Mesodermal cell (in vitro differentiated cells): ENCODE results near the gene DERL3.

Experiments used
- H3K27ac ChIP-seq: 2 replicates; pipeline ENCODE4 v1.7.0; 2013; ENCODE audit warnings: mild to moderate bottlenecking, low read depth, low read length, moderate library complexity; ENCODE audit not compliant: severe bottlenecking
- H3K36me3 ChIP-seq: 2 replicates; pipeline ENCODE4 v1.7.1; 2013; ENCODE audit warnings: mild to moderate bottlenecking, low read length, moderate library complexity; ENCODE audit not compliant: control insufficient read depth, insufficient read depth
- H3K4me1 ChIP-seq: one replicate; pipeline ENCODE4 v1.7.1; 2013; ENCODE audit warnings: mild to moderate bottlenecking, low read length; ENCODE audit not compliant: insufficient read depth, control insufficient read depth, poor library complexity, severe bottlenecking
- H3K4me3 ChIP-seq: 2 replicates; pipeline ENCODE4 v1.7.0; 2013; ENCODE audit warnings: low read length, control low read depth, mild to moderate bottlenecking; ENCODE audit not compliant: insufficient read depth, poor library complexity, severe bottlenecking; ENCODE audit errors: extremely low read depth
- H3K9me3 ChIP-seq: 2 replicates; pipeline ENCODE4 v1.7.1; 2013; ENCODE audit warnings: mild to moderate bottlenecking, low read length, moderate library complexity; ENCODE audit not compliant: control insufficient read depth
- WGBS, 2 experiments: methylation state at CpG; one replicate each; pipeline ENCODE4 v1.1.5; 2013; ENCODE audit warnings: missing lambda C conversion rate in 2 of 2; ENCODE audit not compliant: insufficient coverage in 2 of 2; 5-methylcytosine and 5-hydroxymethylcytosine counted together

Gene DERL3

DNA sequence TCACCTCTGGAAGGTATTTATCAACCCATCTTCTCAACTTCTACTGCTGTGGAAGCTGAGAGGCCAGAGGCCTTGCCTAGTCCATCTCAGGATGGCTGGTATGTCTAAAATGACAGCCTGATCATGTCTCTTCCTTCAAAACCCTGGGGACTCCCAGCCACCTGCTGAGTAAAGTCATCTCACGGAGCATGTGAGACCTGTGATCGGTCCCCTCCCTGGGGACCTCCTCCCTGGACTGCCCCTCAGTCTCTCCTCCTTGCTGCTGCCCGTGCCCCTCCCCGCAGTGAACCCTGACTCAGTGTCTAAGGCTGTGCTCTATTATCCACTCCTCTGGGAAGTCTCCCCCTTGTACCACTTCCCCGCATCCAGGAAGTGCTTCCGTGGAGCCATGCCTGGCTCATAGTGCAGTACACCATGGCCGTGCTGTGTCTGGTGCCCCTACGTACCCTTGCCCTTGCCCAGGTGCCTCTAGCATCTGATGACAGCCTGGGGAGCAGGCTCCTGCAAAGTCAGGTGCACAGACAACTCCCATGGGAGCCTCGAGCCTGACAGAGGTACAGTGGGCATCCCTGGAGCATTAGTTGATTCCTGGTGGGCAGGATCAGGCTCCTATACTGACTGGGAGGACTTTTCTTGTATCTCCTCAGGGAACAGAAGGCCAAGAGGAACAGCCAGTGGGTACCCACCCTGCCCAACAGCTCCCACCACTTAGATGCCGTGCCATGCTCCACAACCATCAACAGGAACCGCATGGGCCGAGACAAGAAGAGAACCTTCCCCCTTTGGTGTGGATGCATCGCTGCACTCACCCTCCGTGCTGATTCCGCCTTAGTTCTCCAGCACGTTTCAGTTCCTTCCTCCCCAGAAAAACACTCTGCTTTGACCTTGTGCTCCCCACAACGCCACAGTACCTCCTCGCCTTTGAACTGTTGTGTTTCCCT lies 38.2 kb downstream of the DERL3 start:
- no peaks in the 10 kb centered on the region for H3K4me1 ChIP-seq
- no peaks in the 10 kb centered on the region for H3K9me3 ChIP-seq
- WGBS, 2 experiments: 94 to 97% methylated on average over 17 to 18 of the region's 18 CpGs
- H3K4me3 ChIP-seq: no peak overlapping the region
- no peak overlapping the region for H3K27ac ChIP-seq
- H3K36me3 ChIP-seq: peaks cover 92% of the 10 kb centered on the region

GRCh38 chr22:23796461-23796860 lies 42.3 kb downstream of the DERL3 start:
- no peaks in the 10 kb centered on the region for H3K4me1 ChIP-seq
- 100% methylated on average over 4 to 5 of the region's 5 CpGs for WGBS, 2 experiments
- peaks cover 89% of the 10 kb centered on the region for H3K36me3 ChIP-seq

DNA sequence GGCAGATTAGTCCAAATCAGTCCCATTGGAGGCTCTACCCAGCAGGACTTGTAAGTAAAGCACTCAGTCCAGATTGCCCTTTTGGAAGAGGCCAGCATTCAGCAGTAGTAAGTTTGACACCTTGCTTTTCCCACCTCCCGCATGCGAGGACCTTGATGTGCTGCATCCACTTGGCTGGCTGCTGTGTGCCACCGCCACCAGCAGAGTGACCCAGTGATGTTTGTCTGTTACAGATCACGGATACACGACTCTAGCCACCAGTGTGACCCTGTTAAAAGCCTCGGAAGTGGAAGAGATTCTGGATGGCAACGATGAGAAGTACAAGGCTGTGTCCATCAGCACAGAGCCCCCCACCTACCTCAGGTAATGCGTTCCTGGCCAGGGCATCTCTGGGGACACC lies 45.5 kb downstream of the DERL3 start:
- no peak overlapping the region for H3K4me3 ChIP-seq
- peaks cover 86% of the 10 kb centered on the region for H3K36me3 ChIP-seq
- H3K27ac ChIP-seq: no peak overlapping the region
- H3K4me1 ChIP-seq: peaks cover under 1% of the 10 kb centered on the region
- H3K9me3 ChIP-seq: no peaks in the 10 kb centered on the region
- WGBS, 2 experiments: 97 to 98% methylated on average over 6 to 7 of the region's 8 CpGs

More at GRCh38 chr22:23796461-23796860, 42.3 kb downstream of the DERL3 start:
- Histone ChIP-seq H3K9me3 (no peaks in the 10 kb centered on the region), H3K27ac (no peak overlapping the region), H3K4me3 (no peak overlapping the region)

- peaks cover 5% of the 10 kb centered on the region for H3K4me1 ChIP-seq
- H3K9me3 ChIP-seq: no peaks in the 10 kb centered on the region
- 97% methylated on average over 23 to 24 of the region's 25 CpGs for WGBS, 2 experiments
- no peak overlapping the region for H3K4me3 ChIP-seq
- H3K36me3 ChIP-seq: peaks cover 80% of the 10 kb centered on the region
- no peak overlapping the region for H3K27ac ChIP-seq
Observed at GRCh38 chr22:23791738-23792645, 46.8 kb downstream of the DERL3 start.

- H3K27ac ChIP-seq: no peak overlapping the region
- peaks cover 72% of the 10 kb centered on the region for H3K36me3 ChIP-seq
- no peaks in the 10 kb centered on the region for H3K9me3 ChIP-seq
- H3K4me1 ChIP-seq: peaks cover 10% of the 10 kb centered on the region
- no peak overlapping the region for H3K4me3 ChIP-seq
- 95% methylated on average over 8 to 9 of the region's 11 CpGs for WGBS, 2 experiments
Observed at GRCh38 chr22:23790819-23791737, 47.7 kb downstream of the DERL3 start.

DNA sequence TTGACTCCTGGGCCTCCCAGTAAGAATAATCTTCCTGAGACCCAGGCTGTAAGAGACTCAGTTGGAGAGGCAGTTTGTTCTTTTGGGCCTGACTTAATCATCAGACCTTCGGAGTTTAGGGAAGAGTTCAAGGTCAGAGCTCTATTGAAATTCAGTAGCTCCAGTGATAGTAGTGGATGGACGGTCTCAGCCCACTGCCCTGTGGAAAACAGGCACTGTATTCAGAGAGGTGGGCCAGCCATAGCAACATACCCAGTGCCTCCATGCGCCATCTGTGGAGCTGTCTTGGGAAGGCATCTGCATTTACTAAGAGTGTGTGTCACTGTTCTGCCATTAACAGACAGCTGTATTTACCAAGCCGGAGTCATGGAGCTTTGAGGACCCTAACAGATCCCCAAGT lies 49.2 kb downstream of the DERL3 start:
- peaks cover 11% of the 10 kb centered on the region for H3K4me1 ChIP-seq
- H3K27ac ChIP-seq: no peak overlapping the region
- H3K9me3 ChIP-seq: no peaks in the 10 kb centered on the region
- peaks cover 59% of the 10 kb centered on the region for H3K36me3 ChIP-seq
- 89 to 94% methylated on average over 2 to 4 of the region's 4 CpGs for WGBS, 2 experiments
- H3K4me3 ChIP-seq: peak overlapping the region; percentile 11

- WGBS, 2 experiments: 77 to 84% methylated on average over 4 of the region's 4 CpGs
- Histone ChIP-seq H3K36me3 (peaks cover 53% of the 10 kb centered on the region), H3K4me1 (peaks cover 11% of the 10 kb centered on the region), H3K27ac (no peak overlapping the region), H3K9me3 (no peaks in the 10 kb centered on the region), H3K4me3 (peak overlapping the region; percentile 11)
Observed at GRCh38 chr22:23789121-23789520, 49.7 kb downstream of the DERL3 start.

DNA sequence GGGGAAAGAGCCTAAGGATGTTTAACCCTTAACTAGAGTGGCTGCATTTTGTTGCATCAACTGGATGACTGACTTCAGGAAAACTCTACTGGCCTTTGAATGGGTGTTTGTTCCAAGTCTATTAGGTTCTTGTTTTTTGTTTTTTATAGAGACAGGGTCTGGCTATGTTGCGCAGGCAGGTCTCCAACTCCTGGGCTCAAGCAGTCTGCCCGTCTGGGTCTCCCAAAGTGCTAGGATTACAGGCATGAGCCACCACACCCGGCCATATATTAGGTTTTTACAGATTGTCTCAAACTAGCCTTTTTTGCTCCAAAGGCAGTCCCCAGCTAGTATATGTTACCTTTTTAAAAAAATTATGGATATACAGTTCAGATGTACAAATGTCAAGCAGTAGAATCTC lies 50.9 kb downstream of the DERL3 start:
- Histone ChIP-seq H3K4me3 (peak overlapping the region; percentile 76), H3K4me1 (peaks cover 11% of the 10 kb centered on the region), H3K36me3 (peaks cover 43% of the 10 kb centered on the region), H3K9me3 (no peaks in the 10 kb centered on the region), H3K27ac (peak overlapping the region; percentile 100)
- 63 to 79% methylated on average over 2 of the region's 3 CpGs for WGBS, 2 experiments

DNA sequence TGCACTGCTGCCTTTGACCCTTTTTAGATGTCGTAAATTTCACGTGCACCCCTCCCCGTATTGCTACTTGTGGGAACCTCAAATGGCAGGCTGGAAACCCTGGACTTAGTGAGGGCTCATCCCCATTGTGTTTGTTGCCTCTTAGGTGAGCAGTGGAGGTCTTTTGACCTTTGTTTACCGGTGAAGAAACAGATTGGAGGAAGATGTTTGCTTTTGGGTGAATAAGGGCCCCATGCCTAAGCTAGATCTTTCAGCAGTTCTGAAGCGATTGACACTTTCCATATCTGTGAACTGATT lies 51.3 kb downstream of the DERL3 start:
- 10 to 17% methylated on average over 2 to 5 of the region's 5 CpGs for WGBS, 2 experiments
- H3K4me1 ChIP-seq: peaks cover 11% of the 10 kb centered on the region

More for the DNA sequence above, 51.3 kb downstream of the DERL3 start:
- peak overlapping the region; percentile 100 for H3K27ac ChIP-seq
- peaks cover 40% of the 10 kb centered on the region for H3K36me3 ChIP-seq
- no peaks in the 10 kb centered on the region for H3K9me3 ChIP-seq
- H3K4me3 ChIP-seq: peak overlapping the region; percentile 76
